HCT116 (cell line): ENCODE data around the gene SRP9. TPM values are rescaled to one million over a fixed set of nuclear protein-coding genes. Genes with fewer than 3 reads are reported as not detected.

Experiments used
- ATAC-seq: fragments of 200-7000 bp; cut with Tn5 transposase; 2 replicates; pipeline ENCODE4 v1.9.1; 2020; ENCODE audit warnings: mild to moderate bottlenecking, moderate library complexity
- BruUV-seq: library from RNA; stranded (reverse); fragments of 400-500 nt; replicated peaks from 2 replicates; lab custom pipeline; 2021; lab: Mats Ljungman, UMichigan
- CTCF ChIA-PET: fragments of 300-600 bp; sonication (Branson Sonifier 250); formaldehyde crosslinking; loops from one replicate; lab custom pipeline; 2021; ENCODE audit warnings: antibody characterized with exemption; lab: Charles Lee
- POLR2A ChIA-PET: fragments of 300-600, 350-600 bp; sonication (Branson Sonifier 250); formaldehyde crosslinking; loops from one replicate; lab custom pipeline; 2021; ENCODE audit warnings: antibody characterized with exemption; lab: Charles Lee
- RAD21 ChIA-PET, 2 experiments: fragments of 300-600 bp; sonication (Branson Sonifier 250); formaldehyde crosslinking; loops; one replicate each; lab custom pipeline; 2023; ENCODE audit warnings: low total read pairs in 2 of 2; ENCODE audit not compliant: uncharacterized antibody in 2 of 2, unreplicated experiment in 2 of 2, low non-redundant PET in 1 of 2; lab: Charles Lee
- DNase-seq: peaks from one replicate; pipeline ENCODE4 v3.0.0-alpha.2; 2010; ENCODE audit warnings: low read depth, low spot score
- H2AFZ ChIP-seq: fragments of 200-600 bp; shearing (Covaris generic), sonication (generic); 2 replicates; pipeline ENCODE4 v1.6.1; 2017; ENCODE audit warnings: low read depth, mixed run types, mixed read lengths, antibody characterized with exemption, low read length; ENCODE audit not compliant: poor library complexity, severe bottlenecking
- H3K27ac ChIP-seq: 2 replicates; pipeline ENCODE4 v1.5.1; 2012; ENCODE audit warnings: low read depth, low read length
- H3K27me3 ChIP-seq: fragments of 200-600 bp; sonication (generic); 2 replicates; pipeline ENCODE4 v1.6.1; 2016; ENCODE audit warnings: mixed run types, low read length, mixed read lengths; ENCODE audit not compliant: insufficient read depth
- H3K36me3 ChIP-seq, 2 experiments: fragments of 200-500 bp in 1 of 2; fragments of 200-600 bp in 1 of 2; sonication (Bioruptor generic) in 1 of 2; sonication (generic) in 1 of 2; 2 replicates each; pipeline versions ENCODE4 v1.5.1 to v1.6.1; 2014 to 2016; ENCODE audit warnings: low read length in 2 of 2, inconsistent platforms in 1 of 2, mixed read lengths in 1 of 2, mixed run types in 1 of 2; ENCODE audit not compliant: insufficient read depth in 2 of 2, control insufficient read depth in 1 of 2
- H3K4me1 ChIP-seq, 2 experiments: fragments of 200-600 bp in 1 of 2; sonication (generic) in 1 of 2; 2 replicates each; pipeline versions ENCODE4 v1.5.1 to v1.6.1; 2012 to 2017; ENCODE audit warnings: low read length in 2 of 2, inconsistent platforms in 1 of 2, mild to moderate bottlenecking in 1 of 2, mixed read lengths in 1 of 2, mixed run types in 1 of 2, moderate library complexity in 1 of 2; ENCODE audit not compliant: insufficient read depth in 2 of 2, control insufficient read depth in 1 of 2
- H3K4me2 ChIP-seq: fragments of 200-600 bp; sonication (generic); 2 replicates; pipeline ENCODE4 v1.6.1; 2017; ENCODE audit warnings: mixed run types, low read length, mixed read lengths
- H3K4me3 ChIP-seq, 2 experiments: fragments of 200-600 bp in 1 of 2; sonication (generic) in 1 of 2; replicated peaks in 1 of 2; 2 replicates each; pipeline ENCODE4 v1.5.1; 2011 to 2016; ENCODE audit warnings: low read length in 2 of 2, control low read depth in 1 of 2, low read depth in 1 of 2, mild to moderate bottlenecking in 1 of 2, mixed read lengths in 1 of 2, mixed run types in 1 of 2
- H3K79me2 ChIP-seq: fragments of 200-600 bp; sonication (generic); 2 replicates; pipeline ENCODE4 v1.6.1; 2017; ENCODE audit warnings: mild to moderate bottlenecking, mixed run types, low read length, moderate library complexity, mixed read lengths; ENCODE audit not compliant: insufficient read depth
- H3K9ac ChIP-seq: fragments of 200-600 bp; sonication (generic); 2 replicates; pipeline ENCODE4 v1.6.1; 2016; ENCODE audit warnings: low read length, mixed read lengths
- H3K9me2 ChIP-seq: fragments of 200-600 bp; sonication (generic), shearing (Covaris generic); 2 replicates; pipeline ENCODE4 v1.6.1; 2017; ENCODE audit warnings: mixed run types, mild to moderate bottlenecking, moderate library complexity; ENCODE audit not compliant: insufficient read depth
- H3K9me3 ChIP-seq, 2 experiments: fragments of 200-500 bp in 1 of 2; fragments of 200-600 bp in 1 of 2; sonication (Bioruptor generic) in 1 of 2; sonication (generic) in 1 of 2; 2 replicates each; pipeline ENCODE4 v1.6.1; 2014 to 2017; ENCODE audit warnings: low read length in 2 of 2, mixed read lengths in 2 of 2, inconsistent platforms in 1 of 2, low read depth in 1 of 2, mild to moderate bottlenecking in 1 of 2, mixed run types in 1 of 2, moderate library complexity in 1 of 2; ENCODE audit not compliant: control insufficient read depth in 1 of 2, insufficient read depth in 1 of 2
- H4K20me1 ChIP-seq: fragments of 200-600 bp; sonication (generic), shearing (Covaris generic); 2 replicates; pipeline ENCODE4 v1.6.1; 2017; ENCODE audit warnings: mixed run types, mild to moderate bottlenecking, moderate library complexity; ENCODE audit not compliant: insufficient read depth
- CBX3 ChIP-seq: IDR thresholded peaks from 2 replicates; pipeline ENCODE4 v1.6.1; 2012; ENCODE audit warnings: low read depth
- CTCF ChIP-seq, 3 experiments: fragments of 200-600 bp in 1 of 3; sonication (generic) in 1 of 3; IDR thresholded peaks in 2 of 3; conservative IDR thresholded peaks in 1 of 3; 2 replicates each; pipeline ENCODE4 v1.5.1; 2012 to 2017; ENCODE audit warnings: low read depth in 2 of 3, low read length in 2 of 3, antibody characterized with exemption in 1 of 3, borderline replicate concordance in 1 of 3, control low read depth in 1 of 3, mild to moderate bottlenecking in 1 of 3, mixed read lengths in 1 of 3, mixed run types in 1 of 3, moderate library complexity in 1 of 3; ENCODE audit not compliant: insufficient read depth in 1 of 3
- EGR1 ChIP-seq: IDR thresholded peaks from 2 replicates; pipeline ENCODE4 v1.6.1; 2012; ENCODE audit warnings: low read depth
- ELF1 ChIP-seq: IDR thresholded peaks from 2 replicates; pipeline ENCODE4 v1.6.1; 2012; ENCODE audit warnings: low read depth, borderline replicate concordance
- EZH2 ChIP-seq: fragments of 200-600 bp; sonication (generic); IDR thresholded peaks from 2 replicates; pipeline ENCODE4 v1.6.1; 2017; ENCODE audit warnings: antibody characterized with exemption, mixed run types
- EZH2phosphoT487 ChIP-seq: fragments of 200-600 bp; IDR thresholded peaks from 2 replicates; pipeline ENCODE4 v1.6.1; 2018; ENCODE audit warnings: antibody characterized with exemption, borderline replicate concordance
- FOSL1 ChIP-seq: IDR thresholded peaks from 2 replicates; pipeline ENCODE4 v1.6.1; 2012; ENCODE audit warnings: low read depth
- JUND ChIP-seq: IDR thresholded peaks from 2 replicates; pipeline ENCODE4 v1.6.1; 2012
- POLR2A ChIP-seq: IDR thresholded peaks from 2 replicates; pipeline ENCODE4 v1.7.0; 2011; ENCODE audit warnings: borderline replicate concordance; ENCODE audit not compliant: insufficient read depth, insufficient read length; ENCODE audit errors: extremely low read depth
- POLR2AphosphoS5 ChIP-seq: IDR thresholded peaks from 2 replicates; pipeline ENCODE4 v1.6.1; 2011; ENCODE audit warnings: mild to moderate bottlenecking, low read depth, low read length, moderate library complexity
- RAD21 ChIP-seq: IDR thresholded peaks from 2 replicates; pipeline ENCODE4 v1.6.1; 2012; ENCODE audit warnings: low read depth, mild to moderate bottlenecking
- SIN3A ChIP-seq: IDR thresholded peaks from 2 replicates; pipeline ENCODE4 v1.6.1; 2012; ENCODE audit warnings: low read depth
- SP1 ChIP-seq: IDR thresholded peaks from 2 replicates; pipeline ENCODE4 v1.6.1; 2012; ENCODE audit warnings: low read depth
- SRF ChIP-seq: IDR thresholded peaks from 2 replicates; pipeline ENCODE4 v1.6.1; 2012; ENCODE audit warnings: low read depth
- TCF7L2 ChIP-seq: IDR thresholded peaks from 2 replicates; pipeline ENCODE4 v1.7.0; 2011; ENCODE audit warnings: borderline replicate concordance, inconsistent platforms; ENCODE audit not compliant: insufficient read depth, insufficient read length; ENCODE audit errors: extremely low read depth
- YY1 ChIP-seq: IDR thresholded peaks from 2 replicates; pipeline ENCODE4 v1.6.1; 2011; ENCODE audit warnings: low read length, low read depth, moderate library complexity, mild to moderate bottlenecking; ENCODE audit not compliant: insufficient replicate concordance; ENCODE audit errors: extremely low read depth
- ZFX ChIP-seq: fragments of 450-650 bp; IDR thresholded peaks from 2 replicates; pipeline ENCODE4 v1.6.1; 2017
- ZNF274 ChIP-seq: fragments of 200-500 bp; sonication (Bioruptor generic); IDR thresholded peaks from 2 replicates; pipeline ENCODE4 v1.6.1; 2014; ENCODE audit warnings: mild to moderate bottlenecking, low read depth, low read length, inconsistent platforms
- intact Hi-C: fragments of 100-400 bp; cut with micrococcal nuclease; formaldehyde crosslinking; loops from 2 replicates; pipeline ENCODE4 v1.10.0; 2022
- total RNA-seq: library from RNA; stranded (reverse); gene quantifications from one replicate; pipeline ENCODE4 v1.2.1, GENCODE V29; 2021; ENCODE audit not compliant: unreplicated experiment
- TF ChIP-seq, protein P1 (sequence below): IDR thresholded peaks from 2 replicates; pipeline ENCODE4 v1.6.1; 2012

The SRP9 gene
- total RNA-seq, 1 experiment from 2014 or later = 220 TPM

- TF ChIP-seq FOSL1 (no peak), EZH2 (no peak), POLR2AphosphoS5 (no peak), ELF1 (no peak), CBX3 (no peak), SRF (no peak), TCF7L2 (no peak)
- TF ChIP-seq, protein P1, sequence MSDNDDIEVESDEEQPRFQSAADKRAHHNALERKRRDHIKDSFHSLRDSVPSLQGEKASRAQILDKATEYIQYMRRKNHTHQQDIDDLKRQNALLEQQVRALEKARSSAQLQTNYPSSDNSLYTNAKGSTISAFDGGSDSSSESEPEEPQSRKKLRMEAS = no peak
- TF ChIP-seq, all 23 proteins: peak for 0
These were observed 41.9 kb downstream of the SRP9 start (continued) for GRCh38 chr1:225819346-225820192.

DNA sequence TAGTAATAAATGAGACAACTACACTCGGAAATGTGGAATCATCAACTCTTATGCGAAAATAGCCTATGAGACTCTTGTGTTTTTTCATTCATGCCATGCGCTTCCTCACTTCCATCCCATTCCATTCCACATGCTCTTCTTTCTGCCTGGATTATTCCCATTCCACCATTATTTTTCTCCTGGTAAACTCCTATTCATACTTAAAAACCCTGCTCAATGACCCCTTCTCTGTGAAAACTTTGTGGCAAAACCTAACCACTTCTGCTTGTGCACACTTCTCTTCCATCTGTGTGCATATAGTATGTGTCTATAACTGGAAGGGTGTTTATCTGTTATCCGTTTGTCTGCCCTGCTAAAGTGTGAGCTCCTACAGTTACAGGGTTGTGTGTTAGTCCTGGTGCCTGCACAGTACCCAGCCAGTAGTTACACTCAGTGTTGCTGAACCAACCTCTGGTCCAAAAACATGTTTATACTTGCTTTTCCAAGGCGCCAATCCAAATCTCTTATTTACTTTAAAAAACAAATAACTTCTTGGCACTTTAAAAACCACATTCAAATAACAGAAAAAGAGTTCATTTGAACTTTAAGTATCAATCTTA is 43.0 kb downstream of the SRP9 start:
- Histone ChIP-seq H3K4me1 (peaks cover 23% of the 10 kb centered on the region in 2 experiments), H3K27ac (no peak overlapping the region), H3K79me2 (no peaks in the 10 kb centered on the region), H3K4me3 (no peak overlapping the region), H3K36me3 (no peaks in the 10 kb centered on the region), H4K20me1 (no peaks in the 10 kb centered on the region), H3K4me2 (no peak overlapping the region), H2AFZ (no peak overlapping the region), H3K9me3 (no peaks in the 10 kb centered on the region), H3K9me2 (no peaks in the 10 kb centered on the region), H3K27me3 (no peaks in the 10 kb centered on the region), H3K9ac (no peak overlapping the region)
- no TSS peak for BruUV-seq
- ATAC-seq (no peak), DNase-seq (no peak)
- ChIA-PET POLR2A (no interaction called here), CTCF (no interaction called here), RAD21 (no interaction called here)
- TF ChIP-seq, protein P1 = no peak
- TF ChIP-seq TCF7L2 = no peak
- TF ChIP-seq SIN3A = no peak
- no peak for TF ChIP-seq CTCF (IDR thresholded peaks at IDR 0.05 in 2 of 3, conservative IDR thresholded peaks at IDR 0.05 in 1 of 3; ENCODE audit: borderline replicate concordance in 1 of 3, insufficient read depth in 1 of 3, low read depth in 2 of 3, low read length in 2 of 3)
- TF ChIP-seq FOSL1 = no peak
- no peak for TF ChIP-seq ZFX
- TF ChIP-seq ELF1 = no peak
- TF ChIP-seq YY1 = no peak
- no peak for TF ChIP-seq POLR2AphosphoS5
- no peak for TF ChIP-seq ZNF274
- TF ChIP-seq POLR2A = no peak
- TF ChIP-seq SRF = no peak
- TF ChIP-seq EZH2 = no peak
- no peak for TF ChIP-seq SP1
- TF ChIP-seq RAD21 = no peak
- no peak for TF ChIP-seq CBX3
- TF ChIP-seq JUND = no peak
- no peak for TF ChIP-seq EGR1
- TF ChIP-seq EZH2phosphoT487 = no peak
- intact Hi-C loops = no loop called here
